Neural progenitor cell (in vitro differentiated cells): ENCODE measurements around the gene FES.

Experiments used
- CTCF ChIP-seq: fragments of 200-600 bp; sonication (generic); IDR thresholded peaks from 2 replicates; pipeline ENCODE4 v1.5.1; 2017; ENCODE audit warnings: antibody characterized with exemption, mild to moderate bottlenecking
- EZH2 ChIP-seq: fragments of 200-600 bp; sonication (generic); IDR thresholded peaks from 2 replicates; pipeline ENCODE4 v1.6.1; 2017; ENCODE audit warnings: antibody characterized with exemption, mild to moderate bottlenecking, moderate library complexity
- EZH2phosphoT487 ChIP-seq: fragments of 200-600 bp; sonication (generic); IDR thresholded peaks from 2 replicates; pipeline ENCODE4 v1.6.1; 2017; ENCODE audit warnings: antibody characterized with exemption

DNA sequence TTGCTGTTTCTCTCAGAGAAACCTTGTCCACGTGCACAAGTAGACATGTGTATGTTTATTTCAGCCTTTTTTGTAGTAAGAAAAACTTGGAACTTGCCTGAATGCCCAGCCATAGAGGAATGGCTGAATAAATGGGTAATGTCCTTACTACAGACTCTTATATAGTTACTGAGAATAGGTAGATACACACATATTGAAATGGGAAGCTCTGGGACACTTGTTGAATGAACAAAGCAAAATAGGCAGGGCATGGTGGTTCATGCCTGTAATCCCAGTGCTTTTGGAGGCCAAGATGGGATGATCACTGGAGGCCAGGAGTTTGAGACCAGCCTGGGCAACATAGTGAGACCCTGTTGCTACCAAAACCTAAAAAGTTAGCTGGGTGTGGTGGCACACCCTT is 52.5 kb downstream of the FES start:
- TF ChIP-seq CTCF (no peak), EZH2 (no peak), EZH2phosphoT487 (no peak)
